Endothelial cell of umbilical vein (primary cell): Measurements from ENCODE around the gene SLC1A7. TPM values are rescaled to one million over a fixed set of nuclear protein-coding genes. Genes with fewer than 3 reads are reported as not detected.

ENCODE experiments used
- BruUV-seq: library from RNA; stranded (reverse); fragments of 400-500 nt; replicated peaks from 2 replicates; lab custom pipeline; 2021; lab: Mats Ljungman, UMichigan
- CTCF ChIA-PET: fragments of 300-600, 350-600 bp; sonication (Branson Sonifier 250); formaldehyde crosslinking; loops from one replicate; lab custom pipeline; 2021; ENCODE audit warnings: antibody characterized with exemption, inconsistent platforms; lab: Charles Lee
- POLR2A ChIA-PET: fragments of 300-600, 350-600 bp; sonication (Branson Sonifier 250); formaldehyde crosslinking; loops from one replicate; lab custom pipeline; 2021; ENCODE audit warnings: antibody characterized with exemption, inconsistent platforms; lab: Charles Lee
- DNase-seq: peaks from one replicate; pipeline ENCODE4 v3.0.0-alpha.2; 2011; ENCODE audit warnings: low read depth, low spot score
- FAIRE-seq: peaks from 2 replicates; lab custom pipeline; 2011; peaks lifted over from hg19 to GRCh38; lab: Jason Lieb, UNC
- H2AFZ ChIP-seq: 2 replicates; pipeline ENCODE4 v1.6.0; 2012; ENCODE audit warnings: low read depth, low read length, control low read depth, inconsistent platforms
- H3K27ac ChIP-seq: 2 replicates; pipeline ENCODE4 v1.5.1; 2011; ENCODE audit warnings: low read depth, mild to moderate bottlenecking, control low read depth, low read length, moderate library complexity; ENCODE audit not compliant: insufficient read depth
- H3K27me3 ChIP-seq, 2 experiments: 2 replicates each; pipeline versions ENCODE4 v1.6.0 to v1.6.1; 2011; ENCODE audit warnings: low read length in 2 of 2, mixed read lengths in 1 of 2; ENCODE audit not compliant: control insufficient read depth in 2 of 2, insufficient read depth in 2 of 2
- H3K36me3 ChIP-seq, 2 experiments: 2 replicates in 1 of 2; 3 replicates in 1 of 2; pipeline ENCODE4 v1.5.1; 2011; ENCODE audit warnings: low read length in 2 of 2, mild to moderate bottlenecking in 1 of 2, moderate library complexity in 1 of 2; ENCODE audit not compliant: control insufficient read depth in 2 of 2, insufficient read depth in 2 of 2; ENCODE audit errors: extremely low read depth in 1 of 2
- H3K4me1 ChIP-seq: 3 replicates; pipeline ENCODE4 v1.5.1; 2011; ENCODE audit warnings: mild to moderate bottlenecking, low read length; ENCODE audit not compliant: control insufficient read depth, insufficient read depth; ENCODE audit errors: extremely low read depth
- H3K4me2 ChIP-seq: 2 replicates; pipeline ENCODE4 v1.6.1; 2011; ENCODE audit warnings: low read length, control low read depth, mixed read lengths; ENCODE audit not compliant: insufficient read depth
- H3K4me3 ChIP-seq, 3 experiments: fragments of 200-600 bp in 1 of 3; sonication (generic), shearing (Covaris generic) in 1 of 3; replicated peaks in 1 of 3; 2 replicates each; pipeline ENCODE4 v1.5.1; 2011 to 2016; ENCODE audit warnings: control low read depth in 3 of 3, low read length in 3 of 3, mild to moderate bottlenecking in 2 of 3, inconsistent platforms in 1 of 3, low read depth in 1 of 3, moderate library complexity in 1 of 3; ENCODE audit not compliant: insufficient read depth in 1 of 3
- H3K79me2 ChIP-seq: 2 replicates; pipeline ENCODE4 v1.6.0; 2012; ENCODE audit warnings: low read length, inconsistent platforms; ENCODE audit not compliant: control insufficient read depth, insufficient read depth
- H3K9ac ChIP-seq: replicated peaks from 2 replicates; pipeline ENCODE3; 2011; ENCODE audit warnings: low read length, control low read depth; ENCODE audit not compliant: insufficient read depth; ENCODE audit errors: extremely low read depth
- H3K9me1 ChIP-seq: replicated peaks from 3 replicates; pipeline ENCODE4 v1.6.0; 2011; ENCODE audit warnings: mild to moderate bottlenecking, low read length; ENCODE audit not compliant: control insufficient read depth, insufficient read depth; ENCODE audit errors: extremely low read depth
- H3K9me3 ChIP-seq: replicated peaks from 2 replicates; pipeline ENCODE4 v1.5.1; 2012; ENCODE audit warnings: low read length, inconsistent platforms; ENCODE audit not compliant: control insufficient read depth, insufficient read depth
- H4K20me1 ChIP-seq: replicated peaks from 2 replicates; pipeline ENCODE3; 2011; ENCODE audit warnings: mild to moderate bottlenecking, low read length; ENCODE audit not compliant: control insufficient read depth, insufficient read depth; ENCODE audit errors: extremely low read depth
- CTCF ChIP-seq, 2 donors: IDR thresholded peaks; 1 replicate in 1 of 2; 2 replicates in 1 of 2; pipeline ENCODE4 v1.5.1; 2011; ENCODE audit warnings: low read length in 2 of 2, mild to moderate bottlenecking in 2 of 2, moderate library complexity in 2 of 2, control low read depth in 1 of 2, inconsistent platforms in 1 of 2, low read depth in 1 of 2; ENCODE audit not compliant: insufficient read depth in 1 of 2; ENCODE audit errors: extremely low read depth in 1 of 2
- EZH2 ChIP-seq: IDR thresholded peaks from 2 replicates; pipeline ENCODE4 v1.6.1; 2012; ENCODE audit warnings: borderline replicate concordance, low read depth, mild to moderate bottlenecking, moderate library complexity, low read length, inconsistent platforms; ENCODE audit not compliant: severe bottlenecking
- FOS ChIP-seq: IDR thresholded peaks from 2 replicates; pipeline ENCODE4 v1.6.1; 2011; ENCODE audit warnings: mild to moderate bottlenecking, low read length, moderate library complexity, borderline replicate concordance; ENCODE audit not compliant: insufficient read depth
- GATA2 ChIP-seq: IDR thresholded peaks from 2 replicates; pipeline ENCODE4 v1.7.0; 2011; ENCODE audit warnings: low read depth, mild to moderate bottlenecking, moderate library complexity, mixed read lengths, low read length; ENCODE audit not compliant: insufficient read length, insufficient read depth
- JUN ChIP-seq: IDR thresholded peaks from 2 replicates; pipeline ENCODE4 v1.6.1; 2011; ENCODE audit warnings: borderline replicate concordance, low read depth; ENCODE audit not compliant: insufficient read length, insufficient read depth
- MAX ChIP-seq: IDR thresholded peaks from 2 replicates; pipeline ENCODE4 v1.6.1; 2011; ENCODE audit not compliant: insufficient read depth, insufficient read length
- MYC ChIP-seq: IDR thresholded peaks from one replicate; pipeline ENCODE4 v1.6.1; 2011; ENCODE audit warnings: mild to moderate bottlenecking, low read depth, low read length
- POLR2A ChIP-seq: IDR thresholded peaks from 2 replicates; pipeline ENCODE4 v1.6.1; 2012; ENCODE audit warnings: low read depth, mild to moderate bottlenecking, control low read depth, low read length
- POLR2AphosphoS5 ChIP-seq: IDR thresholded peaks from 2 replicates; pipeline ENCODE4 v1.6.1; 2012; ENCODE audit warnings: low read depth, mild to moderate bottlenecking, control low read depth, low read length, moderate library complexity; ENCODE audit not compliant: insufficient read depth
- dilution Hi-C: fragments of 300-500 bp; cut with MboI; formaldehyde crosslinking; loops from one replicate; pipeline ENCODE4 v1.15.0; 2019; ENCODE audit warnings: low sequenced_read_pairs; ENCODE audit not compliant: extremely low pct_ligation_motif_present
- intact Hi-C: fragments of 100-400 bp; cut with micrococcal nuclease; formaldehyde crosslinking; loops from one replicate; pipeline ENCODE4 v1.10.0; 2022
- polyA plus RNA-seq, 4 experiments: library from polyadenylated mRNA; depleted of rRNA in 3 of 4; stranded (reverse) in 3 of 4; unstranded in 1 of 4; fragments of >200 nt; gene quantifications; 2 replicates each; pipeline versions ENCODE4 v1.2.1 to v1.2.3, GENCODE V29; 2011 to 2012; ENCODE audit warnings: missing spikeins in 1 of 4
- total RNA-seq: library from RNA; stranded (reverse); gene quantifications from 2 replicates; pipeline ENCODE4 v1.2.3, GENCODE V29; 2021

SLC1A7 gene
- total and polyA plus RNA-seq, 2 donors (not counting 3 experiments of a cell fraction or from before 2014, with no cell fraction given), result not detected

DNA sequence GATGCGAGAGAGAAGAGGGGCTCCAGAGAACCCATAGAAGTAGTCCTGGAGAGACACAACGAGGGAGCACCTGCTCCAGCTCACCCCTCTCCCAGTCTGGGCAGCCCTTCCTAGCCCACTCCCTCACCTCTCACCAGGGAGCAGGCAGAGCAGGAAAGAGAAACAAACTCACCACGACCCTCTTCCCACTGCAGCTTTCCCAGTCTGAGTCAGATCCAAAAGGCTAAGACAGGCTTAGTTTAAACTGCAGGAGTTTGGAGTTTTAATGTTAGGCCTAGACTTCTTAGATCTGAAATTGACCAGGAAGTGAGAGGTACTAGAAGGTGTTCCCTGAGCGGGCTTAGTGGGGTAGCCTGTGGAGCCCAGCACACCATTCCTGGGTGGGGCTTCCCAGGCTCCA lies 29.6 kb downstream of the SLC1A7 start:
- intact Hi-C loops, result no loop called here
- H3K4me3 ChIP-seq, result no peak overlapping the region
- DNase-seq, result no peak
- dilution Hi-C loops, result no loop called here
- H3K4me1 ChIP-seq, result no peaks in the 10 kb centered on the region
- no peaks in the 10 kb centered on the region for H3K27me3 ChIP-seq
- no peak for FAIRE-seq
- CTCF ChIA-PET, result interaction anchor here (1.4 kb wide), 1 partner anchor 69 kb away, joined by 4 read pairs; no protein-coding TSS in a partner anchor
- no TSS peak for BruUV-seq
- TF ChIP-seq JUN, result no peak
- TF ChIP-seq MYC, result no peak
- no peak for TF ChIP-seq POLR2AphosphoS5
- TF ChIP-seq FOS, result no peak
- no peak for TF ChIP-seq EZH2
- no peak overlapping the region for H3K4me2 ChIP-seq
- POLR2A ChIA-PET, result no interaction called here
- H3K79me2 ChIP-seq, result no peaks in the 10 kb centered on the region
- H3K27ac ChIP-seq, result no peak overlapping the region
- H2AFZ ChIP-seq, result no peak overlapping the region
- no peak overlapping the region for H3K9ac ChIP-seq
- H3K36me3 ChIP-seq, result no peaks in the 10 kb centered on the region
- H3K9me1 ChIP-seq, result no peaks in the 10 kb centered on the region
- no peaks in the 10 kb centered on the region for H4K20me1 ChIP-seq
- H3K9me3 ChIP-seq, result no peaks in the 10 kb centered on the region

GRCh38 chr1:53112271-53112774 lies 30.1 kb downstream of the SLC1A7 start:
- no peak overlapping the region for H3K9ac ChIP-seq
- BruUV-seq, result no TSS peak

More at GRCh38 chr1:53112271-53112774, 30.1 kb downstream of the SLC1A7 start:
- no peak for FAIRE-seq
- Histone ChIP-seq H3K27me3 (no peaks in the 10 kb centered on the region), H3K4me3 (no peak overlapping the region), H3K4me1 (no peaks in the 10 kb centered on the region), H3K9me1 (no peaks in the 10 kb centered on the region), H3K27ac (no peak overlapping the region), H3K36me3 (no peaks in the 10 kb centered on the region), H3K4me2 (no peak overlapping the region), H3K79me2 (no peaks in the 10 kb centered on the region), H4K20me1 (no peaks in the 10 kb centered on the region), H3K9me3 (no peaks in the 10 kb centered on the region), H2AFZ (no peak overlapping the region)
- ChIA-PET POLR2A (no interaction called here), CTCF (interaction anchor here (1.4 kb wide), 1 partner anchor 70 kb away, joined by 5 read pairs; no protein-coding TSS in a partner anchor)
- dilution Hi-C loops (no loop called here), intact Hi-C loops (no loop called here)
- DNase-seq, result no peak
- TF ChIP-seq MYC, result no peak
- no peak for TF ChIP-seq GATA2
- no peak for TF ChIP-seq FOS
- TF ChIP-seq MAX, result no peak
- TF ChIP-seq POLR2AphosphoS5, result no peak
- no peak for TF ChIP-seq JUN
- no peak for TF ChIP-seq POLR2A
- no peak for TF ChIP-seq EZH2
- TF ChIP-seq CTCF (IDR thresholded peaks at IDR 0.05; ENCODE audit: extremely low read depth in 1 of 2, insufficient read depth in 1 of 2, low read depth in 1 of 2, low read length in 2 of 2), result no peak
